Adrenal gland (tissue), 12 donors: ENCODE results near the gene STX3. TPM values are rescaled to one million over a fixed set of nuclear protein-coding genes. Genes with fewer than 3 reads are reported as not detected.
A peak's percentile ranks its signal among the peaks of the same experiment; 100 is the strongest.

ENCODE experiments used
- DNase-seq, 7 donors: peaks; one replicate each; pipeline ENCODE4 v3.0.0-alpha.2; 2019 to 2020
- H3K27ac ChIP-seq, 5 donors: fragments of 200-600 bp; sonication (generic) in 4 of 5; 1 replicate in 3 of 5; 2 replicates in 2 of 5; pipeline versions ENCODE4 v1.5.1 to v1.8.0; 2016 to 2020; ENCODE audit warnings: mild to moderate bottlenecking in 1 of 5
- H3K27me3 ChIP-seq: fragments of 200-600 bp; 2 replicates; pipeline ENCODE4 v1.8.0; 2021
- H3K36me3 ChIP-seq, 2 donors: fragments of 200-600 bp; replicated peaks in 1 of 2; 1 replicate in 1 of 2; 2 replicates in 1 of 2; pipeline versions ENCODE4 v1.5.1 to v1.8.0; 2018 to 2022
- H3K4me1 ChIP-seq, 2 donors: fragments of 200-600 bp; replicated peaks in 1 of 2; 1 replicate in 1 of 2; 2 replicates in 1 of 2; pipeline versions ENCODE4 v1.5.1 to v1.8.0; 2018 to 2021
- H3K4me3 ChIP-seq, 4 donors: fragments of 200-600 bp; sonication (generic) in 3 of 4; one replicate each; pipeline ENCODE4 v1.5.1; 2016 to 2018
- H3K9me3 ChIP-seq, 3 donors: fragments of 200-600 bp; sonication (generic) in 1 of 3; replicated peaks in 1 of 3; 1 replicate in 2 of 3; 2 replicates in 1 of 3; pipeline versions ENCODE4 v1.5.1 to v1.8.0; 2016 to 2021
- CTCF ChIP-seq, 6 experiments: fragments of 450-650 bp in 4 of 6; fragments of 200-600 bp in 2 of 6; sonication (generic) in 1 of 6; IDR thresholded peaks; 1 replicate in 5 of 6; 2 replicates in 1 of 6; pipeline versions ENCODE4 v1.5.1 to v1.8.0; 2016 to 2021; ENCODE audit warnings: antibody characterized with exemption in 6 of 6, mild to moderate bottlenecking in 2 of 6, moderate library complexity in 1 of 6
- POLR2A ChIP-seq, 2 donors: fragments of 450-650 bp; IDR thresholded peaks; one replicate each; pipeline ENCODE4 v1.6.1; 2017; ENCODE audit warnings: antibody characterized with exemption in 2 of 2, mild to moderate bottlenecking in 2 of 2, moderate library complexity in 1 of 2
- WGBS, 4 donors: extraction: QIAGEN DNeasy Blood & Tissue Kit in 2 of 4; methylation state at CpG; one replicate each; pipeline versions ENCODE4 v1.1.5 to v1.1.7; 2013 to 2017; 5-methylcytosine and 5-hydroxymethylcytosine counted together
- intact Hi-C, 2 donors: fragments of 100-400 bp; cut with DNase I; formaldehyde crosslinking; loops; one replicate each; pipeline versions ENCODE4 v1.14.1 to v1.15.0; 2022 to 2023
- polyA plus RNA-seq, 3 donors: library from polyadenylated mRNA; stranded (reverse); fragments of 200-250 nt in 2 of 3; fragments of 350-450 nt in 1 of 3; fragmentation: Illumina TruSeq in 1 of 3; extraction: RNeasy Lipid Tissue Mini Kit (QIAGEN cat#74804) in 1 of 3; gene quantifications; one replicate each; pipeline ENCODE4 v1.2.3, GENCODE V29; 2013 to 2014
- total RNA-seq, 9 donors: library from RNA; depleted of rRNA in 4 of 9; stranded (reverse); fragments of >200 nt in 4 of 9; fragments of 120-200 nt in 1 of 9; fragmentation: NEBNext Ultra II Directional in 1 of 9; extraction: Animal tissue kit (Norgen Biotek cat#: 25700) in 1 of 9; gene quantifications; one replicate each; pipeline versions ENCODE4 v1.1.0 to v1.2.4, GENCODE V29; 2013 to 2023
- donor health status: healthy with polysubstance abuse.
- donor health status: Bipolar disorder and iron deficiency.
- donor health status: DM: yes; HTN: yes; CAD: no.
- donor health status: DM: no; HTN: no; CAD: no.
- donor health status: DM: no; HTN: no; CAD: no.
- donor health status: DM: yes; HTN: yes; CAD: no.

The STX3 gene
- total and polyA plus RNA-seq, 12 donors: 12.3 to 63.2 (median 30.1) TPM

GRCh38 chr11:59756845-59757244 lies 1.7 kb downstream of the STX3 start:
- 22 to 38% (median 28%) methylated on average over 4 of the region's 4 CpGs for WGBS, 4 donors
- TF ChIP-seq POLR2A (IDR thresholded peaks at IDR 0.05): peak in 1 of 2 donors; percentile 46
- TF ChIP-seq CTCF (IDR thresholded peaks at IDR 0.05): no peak
- Histone ChIP-seq H3K9me3 (no peaks in the 10 kb centered on the region), H3K36me3 (no peaks in the 10 kb centered on the region), H3K4me1 (peaks cover 20 to 23% of the 10 kb centered on the region in 2 donors), H3K27ac (peak overlapping the region in 3 of 5 donors; percentile 95 to 98 (median 97)), H3K27me3 (no peaks in the 10 kb centered on the region), H3K4me3 (peak overlapping the region in 1 of 4 donors; percentile 92)
- intact Hi-C loops: no loop called here
- peak; percentile 50 to 70 (median 67) for DNase-seq

GRCh38 chr11:59758401-59759037 lies 3.3 kb downstream of the STX3 start:
- H3K27ac ChIP-seq: no peak overlapping the region
- TF ChIP-seq CTCF (IDR thresholded peaks at IDR 0.05) (no peak), POLR2A (IDR thresholded peaks at IDR 0.05) (no peak)
- 68 to 82% (median 75%) methylated on average over 4 of the region's 4 CpGs for WGBS, 4 donors
- peaks cover 26 to 30% of the 10 kb centered on the region in 2 donors for H3K4me1 ChIP-seq
- no peak overlapping the region for H3K4me3 ChIP-seq
- intact Hi-C loops: no loop called here
- H3K27me3 ChIP-seq: no peaks in the 10 kb centered on the region
- H3K9me3 ChIP-seq: no peaks in the 10 kb centered on the region
- H3K36me3 ChIP-seq: no peaks in the 10 kb centered on the region
- no peak for DNase-seq

DNA sequence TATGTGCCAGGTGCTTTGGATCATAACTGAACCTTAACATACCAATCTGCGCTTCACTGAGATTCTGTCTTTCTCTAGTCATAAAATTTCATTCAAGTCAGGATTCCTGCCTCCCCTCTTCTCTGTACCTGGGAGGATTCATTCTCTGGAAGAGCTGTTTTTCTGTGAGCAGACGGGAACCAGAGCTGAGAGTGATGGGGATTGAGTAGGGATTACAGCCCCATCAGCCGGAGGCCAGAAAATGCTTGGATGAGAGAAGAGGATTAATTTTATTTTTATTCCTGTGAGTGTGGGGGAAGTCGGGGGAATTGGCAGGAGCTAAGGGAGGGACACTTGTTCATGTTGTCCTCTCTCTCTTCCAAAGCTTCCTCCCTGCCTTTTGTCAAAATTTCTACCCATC lies 4.7 kb downstream of the STX3 start:
- no peak overlapping the region for H3K4me3 ChIP-seq
- DNase-seq: no peak
- H3K27ac ChIP-seq: no peak overlapping the region
- TF ChIP-seq POLR2A (IDR thresholded peaks at IDR 0.05): no peak
- no peak for TF ChIP-seq CTCF (IDR thresholded peaks at IDR 0.05)
- peaks cover 20 to 34% of the 10 kb centered on the region in 2 donors for H3K4me1 ChIP-seq
- no peaks in the 10 kb centered on the region for H3K9me3 ChIP-seq
- H3K36me3 ChIP-seq: no peaks in the 10 kb centered on the region
- intact Hi-C loops: no loop called here
- no peaks in the 10 kb centered on the region for H3K27me3 ChIP-seq
- 74 to 89% (median 85%) methylated on average over 4 of the region's 4 CpGs for WGBS, 4 donors

GRCh38 chr11:59760771-59761170 lies 5.6 kb downstream of the STX3 start:
- 87 to 93% (median 92%) methylated on average over 4 of the region's 4 CpGs for WGBS, 4 donors
- Histone ChIP-seq H3K9me3 (no peaks in the 10 kb centered on the region), H3K27ac (no peak overlapping the region), H3K36me3 (no peaks in the 10 kb centered on the region), H3K27me3 (no peaks in the 10 kb centered on the region), H3K4me3 (no peak overlapping the region), H3K4me1 (peaks cover 26 to 42% of the 10 kb centered on the region in 2 donors)
- intact Hi-C loops: no loop called here
- DNase-seq: no peak
- no peak for TF ChIP-seq CTCF (IDR thresholded peaks at IDR 0.05)
- no peak for TF ChIP-seq POLR2A (IDR thresholded peaks at IDR 0.05)
